ENCODE results near the gene MPPED1. TPM values are rescaled to one million over a fixed set of nuclear protein-coding genes. Genes with fewer than 3 reads are reported as not detected.

Gene MPPED1
- total and polyA plus RNA-seq, 2 of the 13 experiments (the other 11 are each of a cell fraction or from before 2014, with no cell fraction given): 0.77 TPM; not detected in 1

DNA sequence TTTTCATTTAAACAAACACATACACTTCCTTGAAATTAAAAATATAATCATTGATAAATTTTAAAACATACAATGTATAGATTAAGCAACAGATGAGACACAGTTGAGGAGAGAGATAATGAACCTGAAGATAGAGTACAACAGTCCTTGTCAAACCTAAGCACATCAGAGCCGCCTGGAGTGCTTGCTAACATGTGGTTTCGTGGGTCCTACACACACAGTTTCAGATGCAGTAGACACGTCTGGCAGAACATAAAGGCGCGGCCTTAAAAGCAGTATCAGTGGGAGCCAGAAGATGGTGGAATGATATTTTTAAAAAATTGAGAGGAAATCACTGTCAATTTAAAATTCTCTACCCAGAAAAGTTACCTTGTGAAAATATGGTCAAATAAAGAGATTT is 134.4 kb downstream of the MPPED1 start:
- ATAC-seq (no peak), DNase-seq (ENCODE audit: low spot score) (no peak), FAIRE-seq (no peak)
- no peak overlapping the region for H3K4me3 ChIP-seq (replicated peaks in 1 of 3; ENCODE audit: insufficient read depth in 1 of 3, low read depth in 2 of 3, low read length in 3 of 3)
- no peak overlapping the region for H3K9ac ChIP-seq (ENCODE audit: insufficient read depth, low read depth, low read length)
- H4K20me1 ChIP-seq (ENCODE audit: insufficient read depth, low read length): no peaks in the 10 kb centered on the region
- no peaks in the 10 kb centered on the region for H3K36me3 ChIP-seq (replicated peaks in 1 of 2; ENCODE audit: control insufficient read depth in 1 of 2, insufficient read depth in 2 of 2, low read length in 2 of 2)
- no peak overlapping the region for H3K4me2 ChIP-seq (ENCODE audit: low read depth, low read length)
- H3K4me1 ChIP-seq (ENCODE audit: insufficient read depth, low read length): no peaks in the 10 kb centered on the region
- 72% methylated on average over 5 of the region's 5 CpGs for WGBS (ENCODE audit: low lambda C conversion rate)
- CTCF ChIA-PET (ENCODE audit: low intra/inter-chr PET ratio, low total read pairs): no interaction called here
- no peak overlapping the region for H2AFZ ChIP-seq (ENCODE audit: low read length)
- no TSS peak for BruUV-seq (replicated peaks)
- TF ChIP-seq ZNF782 (CRISPR knock-in tag; IDR thresholded peaks at IDR 0.05; ENCODE audit: borderline replicate concordance) (no peak), ZNF713 (CRISPR knock-in tag; IDR thresholded peaks at IDR 0.05) (no peak), ZNF484 (CRISPR knock-in tag; IDR thresholded peaks at IDR 0.05; ENCODE audit: borderline replicate concordance, low read depth) (no peak), HOMEZ (CRISPR knock-in tag; IDR thresholded peaks at IDR 0.05; ENCODE audit: low read depth) (no peak), TRAFD1 (CRISPR knock-in tag; IDR thresholded peaks at IDR 0.05; ENCODE audit: borderline replicate concordance) (no peak), ZBTB2 (CRISPR knock-in tag; IDR thresholded peaks at IDR 0.05; ENCODE audit: low read depth) (no peak), ZNF773 (CRISPR knock-in tag; IDR thresholded peaks at IDR 0.05; ENCODE audit: borderline replicate concordance) (no peak)
- H3K27ac ChIP-seq (ENCODE audit: extremely low read length, insufficient read depth, low read length): no peak overlapping the region
- POLR2A ChIA-PET: no interaction called here
- H3K79me2 ChIP-seq (ENCODE audit: insufficient read depth, low read length): no peaks in the 10 kb centered on the region
- H3K27me3 ChIP-seq (ENCODE audit: control insufficient read depth in 1 of 2, insufficient read depth in 2 of 2, low read length in 2 of 2): peaks cover 3 to 19% of the 10 kb centered on the region in 2 experiments; a peak in 4 of 5 replicates
- intact Hi-C loops (cut with micrococcal nuclease; ENCODE audit: unreplicated experiment) (no loop called here), in situ Hi-C loops (cut with HindIII; ENCODE audit: extremely low pct_ligation_motif_present, low pct_unique_long_range_greater_than_20kb) (no loop called here)
- no peaks in the 10 kb centered on the region for H3K9me3 ChIP-seq (ENCODE audit: low read length)
